ENCODE results near the gene ZCCHC7.

GRCh38 chr9:37404590-37404989, 284.2 kb downstream of the ZCCHC7 start:
- TF ChIP-seq CTCF (IDR thresholded peaks at IDR 0.05; ENCODE audit: borderline replicate concordance, extremely low read depth, low read length, poor library complexity, severe bottlenecking), result no peak
- no peak for TF ChIP-seq EZH2 (IDR thresholded peaks at IDR 0.05; ENCODE audit: borderline replicate concordance, low read depth, low read length, severe bottlenecking)

All from DND-41 (cell line).